Osteoblast (primary cell): ENCODE results near the gene KRT78. TPM values are rescaled to one million over a fixed set of nuclear protein-coding genes. Genes with fewer than 3 reads are reported as not detected.

ENCODE experiments used
- DNase-seq: peaks from one replicate; pipeline ENCODE4 v3.0.0; 2011; ENCODE audit warnings: low spot score, mixed read lengths; ENCODE audit not compliant: insufficient read length; ENCODE audit errors: missing footprints
- H2AFZ ChIP-seq: 2 replicates; pipeline ENCODE4 v1.6.0; 2011; ENCODE audit warnings: mild to moderate bottlenecking, low read length
- H3K27ac ChIP-seq: 2 replicates; pipeline ENCODE4 v1.5.1; 2011; ENCODE audit warnings: mild to moderate bottlenecking, low read depth, low read length, moderate library complexity
- H3K27me3 ChIP-seq: 2 replicates; pipeline ENCODE4 v1.6.0; 2012; ENCODE audit warnings: mild to moderate bottlenecking, control low read depth, inconsistent platforms, low read length, moderate library complexity; ENCODE audit not compliant: insufficient read depth
- H3K36me3 ChIP-seq: 2 replicates; pipeline ENCODE4 v1.5.1; 2011; ENCODE audit warnings: mild to moderate bottlenecking, low read length, control low read depth, moderate library complexity; ENCODE audit not compliant: insufficient read depth
- H3K4me1 ChIP-seq: 2 replicates; pipeline ENCODE4 v1.5.1; 2011; ENCODE audit warnings: mild to moderate bottlenecking, low read length, control low read depth, moderate library complexity; ENCODE audit not compliant: insufficient read depth
- H3K4me2 ChIP-seq: 2 replicates; pipeline ENCODE4 v1.6.0; 2011; ENCODE audit warnings: mild to moderate bottlenecking, low read length; ENCODE audit not compliant: insufficient read depth
- H3K4me3 ChIP-seq: fragments of 200-600 bp; sonication (generic); 3 replicates; pipeline ENCODE4 v1.5.1; 2012; ENCODE audit warnings: mild to moderate bottlenecking, low read length, inconsistent platforms; ENCODE audit not compliant: insufficient read depth
- H3K79me2 ChIP-seq: 2 replicates; pipeline ENCODE4 v1.6.0; 2012; ENCODE audit warnings: mild to moderate bottlenecking, low read length, control low read depth, inconsistent platforms; ENCODE audit not compliant: insufficient read depth
- H3K9me3 ChIP-seq: 2 replicates; pipeline ENCODE4 v1.5.1; 2011; ENCODE audit warnings: low read depth, low read length, control low read depth
- H4K20me1 ChIP-seq: 2 replicates; pipeline ENCODE4 v1.6.0; 2012; ENCODE audit warnings: mild to moderate bottlenecking, low read length, control low read depth; ENCODE audit not compliant: insufficient read depth
- total RNA-seq: library from RNA; depleted of rRNA; stranded (reverse); fragments of >200 nt; gene quantifications from 2 replicates; pipeline ENCODE4 v1.2.3, GENCODE V29; 2012
- TF ChIP-seq, protein P1 (sequence below): IDR thresholded peaks from 2 replicates; pipeline ENCODE4 v1.5.1; 2011; ENCODE audit warnings: mild to moderate bottlenecking, low read depth, low read length, moderate library complexity; ENCODE audit errors: extremely low read depth

KRT78 gene
- total RNA-seq, 1 donor: not detected

DNA sequence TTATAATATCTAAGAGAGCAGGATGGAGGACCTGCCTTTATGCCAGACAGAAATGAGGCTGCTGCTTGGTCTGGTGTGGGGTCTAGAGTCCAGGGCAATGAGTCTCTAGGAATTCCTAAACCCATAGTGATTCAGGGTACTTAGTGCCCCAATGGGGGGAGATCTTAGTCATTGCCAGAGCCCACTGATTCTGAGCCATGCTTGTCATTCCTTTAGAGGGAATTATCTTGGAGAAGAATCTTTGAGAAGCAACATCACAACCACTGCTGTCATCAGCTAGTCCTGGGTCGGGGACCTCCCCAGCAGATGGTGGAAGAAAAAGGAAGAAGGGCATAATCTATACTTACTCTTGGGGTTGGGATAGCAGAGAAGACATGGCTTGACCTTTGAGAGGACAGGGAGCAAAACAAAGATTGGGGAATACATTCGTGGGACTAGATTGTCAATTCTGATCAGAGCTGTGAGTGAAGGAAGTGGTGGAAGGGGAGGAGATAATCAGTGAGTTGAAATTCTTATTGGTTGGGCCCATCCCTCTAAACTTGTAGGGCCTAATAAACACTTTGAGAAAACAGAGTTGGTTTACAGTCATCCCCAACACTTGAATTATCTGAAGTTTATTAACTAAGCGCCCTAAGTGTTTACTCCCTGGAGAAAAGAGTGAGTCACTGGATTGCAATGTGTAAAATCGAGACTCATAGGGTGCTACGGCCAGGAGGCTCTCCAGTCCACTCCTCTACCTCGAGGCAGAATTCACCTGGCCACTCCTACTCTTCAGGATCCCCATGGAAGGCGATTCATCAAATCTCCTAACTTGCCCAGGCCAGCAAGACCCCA lies 49.9 kb downstream of the KRT78 start:
- TF ChIP-seq, protein P1, sequence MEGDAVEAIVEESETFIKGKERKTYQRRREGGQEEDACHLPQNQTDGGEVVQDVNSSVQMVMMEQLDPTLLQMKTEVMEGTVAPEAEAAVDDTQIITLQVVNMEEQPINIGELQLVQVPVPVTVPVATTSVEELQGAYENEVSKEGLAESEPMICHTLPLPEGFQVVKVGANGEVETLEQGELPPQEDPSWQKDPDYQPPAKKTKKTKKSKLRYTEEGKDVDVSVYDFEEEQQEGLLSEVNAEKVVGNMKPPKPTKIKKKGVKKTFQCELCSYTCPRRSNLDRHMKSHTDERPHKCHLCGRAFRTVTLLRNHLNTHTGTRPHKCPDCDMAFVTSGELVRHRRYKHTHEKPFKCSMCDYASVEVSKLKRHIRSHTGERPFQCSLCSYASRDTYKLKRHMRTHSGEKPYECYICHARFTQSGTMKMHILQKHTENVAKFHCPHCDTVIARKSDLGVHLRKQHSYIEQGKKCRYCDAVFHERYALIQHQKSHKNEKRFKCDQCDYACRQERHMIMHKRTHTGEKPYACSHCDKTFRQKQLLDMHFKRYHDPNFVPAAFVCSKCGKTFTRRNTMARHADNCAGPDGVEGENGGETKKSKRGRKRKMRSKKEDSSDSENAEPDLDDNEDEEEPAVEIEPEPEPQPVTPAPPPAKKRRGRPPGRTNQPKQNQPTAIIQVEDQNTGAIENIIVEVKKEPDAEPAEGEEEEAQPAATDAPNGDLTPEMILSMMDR: no peak
- no peak overlapping the region for H3K4me2 ChIP-seq
- peak overlapping the region; percentile 11 for H3K27ac ChIP-seq
- no peaks in the 10 kb centered on the region for H3K79me2 ChIP-seq
- no peak for DNase-seq
- H2AFZ ChIP-seq: no peak overlapping the region
- H3K4me1 ChIP-seq: peaks cover 11% of the 10 kb centered on the region
- H3K36me3 ChIP-seq: no peaks in the 10 kb centered on the region
- no peaks in the 10 kb centered on the region for H4K20me1 ChIP-seq
- no peak overlapping the region for H3K4me3 ChIP-seq
- H3K9me3 ChIP-seq: no peaks in the 10 kb centered on the region
- H3K27me3 ChIP-seq: no peaks in the 10 kb centered on the region

DNA sequence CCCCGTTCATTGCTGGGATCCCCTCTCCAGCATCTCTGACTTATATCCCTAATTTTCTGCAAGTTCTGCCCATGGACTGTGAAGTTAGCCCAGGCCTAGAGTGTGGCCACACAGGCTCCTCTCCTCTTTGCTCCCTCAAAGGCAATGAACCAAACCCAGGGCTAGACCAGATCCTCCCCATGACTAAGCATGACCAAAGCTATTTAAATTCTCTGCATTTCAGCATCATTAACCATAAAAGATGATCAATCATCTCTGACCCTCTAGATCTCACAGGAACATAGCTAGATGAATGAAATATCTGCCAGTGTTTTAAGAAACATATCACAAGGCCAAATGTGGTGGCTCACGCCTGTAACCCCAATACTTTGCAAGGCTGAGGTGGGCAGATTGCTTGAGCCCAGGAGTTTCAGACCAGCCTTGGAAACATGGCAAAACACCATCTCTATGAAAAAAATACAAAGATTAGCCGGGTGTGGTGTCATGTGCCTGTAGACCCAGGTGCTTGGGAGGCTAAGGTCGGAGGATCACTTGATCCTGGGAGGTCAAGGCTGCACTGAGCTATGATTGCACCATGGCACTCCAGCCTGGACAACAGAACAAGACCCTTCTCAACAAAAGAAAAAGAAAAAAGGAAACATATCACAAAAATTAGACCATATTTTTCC lies 50.7 kb downstream of the KRT78 start:
- H3K4me3 ChIP-seq: no peak overlapping the region

GRCh38 chr12:52797529-52797894 lies 51.3 kb downstream of the KRT78 start:
- H3K27ac ChIP-seq: no peak overlapping the region
- TF ChIP-seq, protein P1: no peak

More for the DNA sequence above, 50.7 kb downstream of the KRT78 start:
- peaks cover 11% of the 10 kb centered on the region for H3K4me1 ChIP-seq
- H4K20me1 ChIP-seq: no peaks in the 10 kb centered on the region
- H3K4me2 ChIP-seq: no peak overlapping the region
- H3K36me3 ChIP-seq: no peaks in the 10 kb centered on the region
- H3K9me3 ChIP-seq: no peaks in the 10 kb centered on the region
- TF ChIP-seq, protein P1: no peak
- peak overlapping the region; percentile 11 for H3K27ac ChIP-seq
- H2AFZ ChIP-seq: no peak overlapping the region
- no peaks in the 10 kb centered on the region for H3K79me2 ChIP-seq
- peak; percentile 87 for DNase-seq
- H3K27me3 ChIP-seq: no peaks in the 10 kb centered on the region

DNA sequence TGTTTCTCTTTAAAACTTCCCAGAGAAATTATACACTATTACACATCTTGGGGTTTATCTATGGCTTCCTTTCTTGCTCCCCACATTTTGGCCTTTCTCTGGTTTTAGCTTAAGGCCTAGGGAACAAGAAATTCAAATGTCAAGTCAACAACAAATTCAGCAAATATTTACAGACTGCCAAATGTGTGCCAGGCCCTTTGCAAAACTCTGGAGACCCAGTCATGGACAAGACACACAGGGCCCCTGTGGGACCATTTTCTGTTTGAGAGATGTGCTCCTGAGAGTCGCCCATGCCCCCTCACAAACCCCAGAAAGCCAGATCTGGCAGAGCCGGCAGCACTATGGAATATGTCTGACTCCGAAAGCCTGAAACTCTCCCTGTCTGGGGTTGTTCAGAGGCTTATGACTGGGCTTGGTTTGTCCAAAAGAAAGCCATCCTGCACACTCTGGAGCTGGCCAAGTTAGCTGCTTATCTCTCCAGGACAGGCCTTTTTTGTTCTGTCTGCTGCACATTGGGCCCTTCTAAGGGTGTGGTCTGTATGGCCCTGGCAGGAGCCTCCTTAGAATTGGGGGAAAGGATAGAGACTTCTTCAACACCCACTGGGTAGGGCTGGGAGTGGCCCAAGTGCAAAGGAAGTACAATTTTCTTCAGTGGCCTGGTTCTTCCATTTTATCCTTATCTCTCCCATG lies 51.8 kb downstream of the KRT78 start:
- H3K36me3 ChIP-seq: no peaks in the 10 kb centered on the region
- no peak overlapping the region for H3K4me3 ChIP-seq
- no peak for DNase-seq
- H3K4me1 ChIP-seq: peaks cover 11% of the 10 kb centered on the region
- no peaks in the 10 kb centered on the region for H4K20me1 ChIP-seq
- H3K4me2 ChIP-seq: no peak overlapping the region
- H2AFZ ChIP-seq: no peak overlapping the region
- H3K27ac ChIP-seq: no peak overlapping the region
- H3K9me3 ChIP-seq: no peaks in the 10 kb centered on the region
- no peaks in the 10 kb centered on the region for H3K79me2 ChIP-seq
- H3K27me3 ChIP-seq: peaks cover 9% of the 10 kb centered on the region
- TF ChIP-seq, protein P1: no peak

More at GRCh38 chr12:52797529-52797894, 51.3 kb downstream of the KRT78 start:
- H2AFZ ChIP-seq: no peak overlapping the region
- no peak overlapping the region for H3K4me3 ChIP-seq
- H3K36me3 ChIP-seq: no peaks in the 10 kb centered on the region
- H3K4me1 ChIP-seq: peaks cover 11% of the 10 kb centered on the region
- no peaks in the 10 kb centered on the region for H3K9me3 ChIP-seq
- H3K79me2 ChIP-seq: no peaks in the 10 kb centered on the region
- H4K20me1 ChIP-seq: no peaks in the 10 kb centered on the region
- DNase-seq: no peak
- peaks cover 5% of the 10 kb centered on the region for H3K27me3 ChIP-seq
- H3K4me2 ChIP-seq: no peak overlapping the region
